T-helper 9 cell (primary cell): ENCODE data around the gene IGSF9.

Experiments
- DNase-seq: peaks from one replicate; pipeline ENCODE4 v3.0.0-alpha.2; 2020

Gene IGSF9

GRCh38 chr1:159973350-159973940, 28.0 kb upstream of the IGSF9 start:
- no peak for DNase-seq

GRCh38 chr1:159972443-159973205, 27.2 kb upstream of the IGSF9 start:
- DNase-seq, result no peak

GRCh38 chr1:159970932-159971342, 25.5 kb upstream of the IGSF9 start:
- no peak for DNase-seq

- DNase-seq, result no peak
These were observed 23.5 kb upstream of the IGSF9 start for GRCh38 chr1:159968901-159969300.

GRCh38 chr1:159965263-159965662, 19.9 kb upstream of the IGSF9 start:
- DNase-seq, result no peak

- DNase-seq, result no peak
These were observed 18.7 kb upstream of the IGSF9 start for GRCh38 chr1:159964144-159964543.

- DNase-seq, result no peak
These were observed 16.8 kb upstream of the IGSF9 start for GRCh38 chr1:159962176-159962575.

GRCh38 chr1:159961636-159962035, 16.2 kb upstream of the IGSF9 start:
- DNase-seq, result no peak

GRCh38 chr1:159960721-159961381, 15.4 kb upstream of the IGSF9 start:
- no peak for DNase-seq

GRCh38 chr1:159959451-159959850, 14.0 kb upstream of the IGSF9 start:
- DNase-seq, result no peak

- no peak for DNase-seq
These were observed 13.4 kb upstream of the IGSF9 start for GRCh38 chr1:159958719-159959380.

GRCh38 chr1:159957824-159958268, 12.4 kb upstream of the IGSF9 start:
- DNase-seq, result no peak

GRCh38 chr1:159955456-159955855, 10.0 kb upstream of the IGSF9 start:
- DNase-seq, result no peak

- no peak for DNase-seq
These were observed 8.4 kb upstream of the IGSF9 start, which contains the start of gene SLAMF9 for GRCh38 chr1:159953536-159954515. SLAMF9 (minus strand) TSS chr1:159954237; CDS start chr1:159954137, 100 bp downstream.

GRCh38 chr1:159952932-159953331, 7.5 kb upstream of the IGSF9 start:
- DNase-seq, result no peak

GRCh38 chr1:159951551-159951950, 6.1 kb upstream of the IGSF9 start:
- no peak for DNase-seq

- no peak for DNase-seq
These were observed 5.6 kb upstream of the IGSF9 start for GRCh38 chr1:159951016-159951415.

- no peak for DNase-seq
These were observed 4.6 kb upstream of the IGSF9 start for GRCh38 chr1:159949981-159950381.

- DNase-seq, result no peak
These were observed 3.7 kb upstream of the IGSF9 start for GRCh38 chr1:159949123-159949522.

- no peak for DNase-seq
These were observed 2.5 kb upstream of the IGSF9 start for GRCh38 chr1:159947942-159948341.

GRCh38 chr1:159946242-159947187, 1.1 kb upstream of the IGSF9 start:
- no peak for DNase-seq
